HepG2 (cell line): ENCODE measurements around the gene LRRC45. TPM values are rescaled to one million over a fixed set of nuclear protein-coding genes. Genes with fewer than 3 reads are reported as not detected.

Experiments
- CBFB ChIP-seq: sonication (generic); formaldehyde crosslinking; IDR thresholded peaks from 2 replicates; pipeline ENCODE4 v1.4.0; 2020; ENCODE audit warnings: missing genetic modification reagents
- DPF2 ChIP-seq: sonication (generic); formaldehyde crosslinking; IDR thresholded peaks from 2 replicates; pipeline ENCODE4 v1.4.0; 2020; ENCODE audit warnings: mild to moderate bottlenecking, low read depth, missing genetic modification reagents, borderline replicate concordance
- EEA1 ChIP-seq: sonication (generic); formaldehyde crosslinking; IDR thresholded peaks from 2 replicates; pipeline ENCODE4 v1.5.1; 2020; ENCODE audit warnings: mild to moderate bottlenecking, missing genetic modification reagents, borderline replicate concordance
- GTF3A ChIP-seq: sonication (generic); formaldehyde crosslinking; conservative IDR thresholded peaks from 2 replicates; pipeline ENCODE4 v1.4.0; 2020; ENCODE audit warnings: mild to moderate bottlenecking, missing genetic modification reagents
- MEF2D ChIP-seq: sonication (generic); formaldehyde crosslinking; IDR thresholded peaks from 2 replicates; pipeline ENCODE4 v1.5.1; 2020; ENCODE audit warnings: mild to moderate bottlenecking, missing genetic modification reagents
- MTA1 ChIP-seq: sonication (generic); formaldehyde crosslinking; IDR thresholded peaks from 2 replicates; pipeline ENCODE4 v1.4.0; 2020; ENCODE audit warnings: missing genetic modification reagents, mild to moderate bottlenecking, borderline replicate concordance
- PAF1 ChIP-seq: IDR thresholded peaks from 2 replicates; pipeline ENCODE4 v1.6.1; 2016; ENCODE audit warnings: missing genetic modification reagents, missing compliant biosample characterization
- PHF21A ChIP-seq: sonication (generic); formaldehyde crosslinking; IDR thresholded peaks from 2 replicates; pipeline ENCODE4 v1.5.0; 2020; ENCODE audit warnings: mild to moderate bottlenecking, missing genetic modification reagents
- RBFOX2 ChIP-seq: fragments of 200-400 bp; formaldehyde crosslinking; IDR thresholded peaks from 2 replicates; pipeline ENCODE4 v1.6.1; 2017; ENCODE audit warnings: low read depth, mild to moderate bottlenecking, low read length
- RBM22 ChIP-seq: fragments of 200-400 bp; formaldehyde crosslinking; optimal IDR thresholded peaks from 2 replicates; pipeline ENCODE3; 2017; ENCODE audit warnings: mild to moderate bottlenecking, low read length, moderate library complexity
- SRY ChIP-seq: sonication (generic); formaldehyde crosslinking; IDR thresholded peaks from 2 replicates; pipeline ENCODE4 v1.8.0; 2022; ENCODE audit warnings: mild to moderate bottlenecking, missing genetic modification reagents
- TARDBP ChIP-seq: sonication (generic); formaldehyde crosslinking; IDR thresholded peaks from 2 replicates; pipeline ENCODE4 v1.8.0; 2022; ENCODE audit warnings: mild to moderate bottlenecking, missing genetic modification reagents
- TCF7 ChIP-seq: sonication (generic); IDR thresholded peaks from 2 replicates; pipeline ENCODE4 v1.6.1; 2016; ENCODE audit warnings: antibody characterized with exemption, low read depth
- ZBTB38 ChIP-seq: sonication (generic); formaldehyde crosslinking; IDR thresholded peaks from 2 replicates; pipeline ENCODE4 v1.5.1; 2020; ENCODE audit warnings: mild to moderate bottlenecking, missing genetic modification reagents
- ZNF543 ChIP-seq: sonication (generic); formaldehyde crosslinking; IDR thresholded peaks from 2 replicates; pipeline ENCODE4 v1.4.0; 2020; ENCODE audit warnings: mild to moderate bottlenecking, missing genetic modification reagents
- ZNF839 ChIP-seq: sonication (generic); formaldehyde crosslinking; IDR thresholded peaks from 2 replicates; pipeline ENCODE4 v1.4.0; 2020; ENCODE audit warnings: missing genetic modification reagents, mild to moderate bottlenecking, borderline replicate concordance
- ZSCAN21 ChIP-seq: sonication (generic); formaldehyde crosslinking; IDR thresholded peaks from 2 replicates; pipeline ENCODE4 v1.8.0; 2022; ENCODE audit warnings: mild to moderate bottlenecking, missing genetic modification reagents, moderate library complexity, borderline replicate concordance
- ZSCAN29 ChIP-seq: sonication (generic); formaldehyde crosslinking; conservative IDR thresholded peaks from 2 replicates; pipeline ENCODE4 v1.4.0; 2020; ENCODE audit warnings: mild to moderate bottlenecking, missing genetic modification reagents
- polyA plus RNA-seq, 8 experiments: library from polyadenylated mRNA; depleted of rRNA in 3 of 8; stranded (reverse) in 7 of 8; unstranded in 1 of 8; fragments of >200 nt; fragmentation: Illumina TruSeq in 4 of 8; extraction: Trizol in 4 of 8; gene quantifications; 2 replicates each; pipeline versions ENCODE4 v1.2.1 to v1.2.3, GENCODE V29; 2011 to 2016; ENCODE audit warnings: low read depth in 4 of 8, missing spikeins in 1 of 8, mixed read lengths in 1 of 8; ENCODE audit not compliant: insufficient read depth in 1 of 8
- total RNA-seq, 5 experiments: library from RNA; depleted of rRNA; stranded (reverse); fragments of >200 nt; fragmentation: Illumina TruSeq; extraction: Trizol; gene quantifications; 2 replicates each; pipeline ENCODE4 v1.2.3, GENCODE V29; 2016; ENCODE audit warnings: low read depth in 1 of 5
- TF ChIP-seq, protein P1 (sequence below): sonication (generic); formaldehyde crosslinking; IDR thresholded peaks from 2 replicates; pipeline ENCODE4 v1.8.1; 2023; ENCODE audit warnings: mild to moderate bottlenecking, inconsistent platforms, moderate library complexity, missing genetic modification reagents, borderline replicate concordance
- TF ChIP-seq, protein P2 (sequence below), 2 experiments: sonication (generic) in 1 of 2; formaldehyde crosslinking in 1 of 2; IDR thresholded peaks; 2 replicates each; pipeline versions ENCODE4 v1.6.1 to v1.9.0; 2014 to 2022; ENCODE audit warnings: antibody characterized with exemption in 1 of 2, borderline replicate concordance in 1 of 2, inconsistent platforms in 1 of 2, low read depth in 1 of 2, missing genetic modification reagents in 1 of 2
- TF ChIP-seq, protein P3 (sequence below): sonication (generic); formaldehyde crosslinking; IDR thresholded peaks from 2 replicates; pipeline ENCODE4 v1.4.0; 2020; ENCODE audit warnings: missing genetic modification reagents, borderline replicate concordance

LRRC45 gene
- total and polyA plus RNA-seq, 2 of the 13 experiments (the other 11 are each of a cell fraction or from before 2014, with no cell fraction given): 11.6 to 48.1 TPM

DNA sequence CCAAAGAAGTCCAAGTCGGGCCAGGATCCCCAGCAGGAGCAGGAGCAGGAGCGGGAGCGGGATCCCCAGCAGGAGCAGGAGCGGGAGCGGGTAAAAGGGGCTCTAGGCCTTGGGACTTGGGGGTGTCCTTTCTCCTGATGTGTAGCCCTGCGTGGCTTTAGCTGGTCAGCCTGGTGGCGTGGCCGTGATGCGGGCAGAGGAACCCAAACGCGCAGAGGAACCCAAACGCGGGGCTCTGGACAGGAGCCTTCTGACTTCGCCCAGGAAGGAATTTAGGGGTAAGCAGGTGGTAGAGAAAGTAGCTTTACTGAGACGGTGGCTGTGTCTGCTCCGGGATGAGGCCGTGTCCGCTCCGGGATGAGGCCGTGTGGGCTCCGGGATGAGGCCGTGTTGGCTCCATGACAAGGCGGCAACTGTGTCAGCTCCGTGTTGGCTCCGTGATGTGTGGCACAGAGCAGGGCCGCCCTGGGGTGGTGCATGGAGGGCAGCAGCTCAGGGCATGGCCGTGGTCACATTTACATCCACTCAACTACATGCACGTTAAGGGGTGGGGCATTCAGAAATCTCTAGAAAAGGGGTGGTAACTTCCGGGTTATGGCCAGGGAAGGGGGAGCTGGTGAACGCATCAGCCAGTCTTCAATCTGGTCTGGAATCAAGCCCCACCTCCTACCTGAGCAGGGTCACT, 26.2 kb upstream of the LRRC45 start (continued):
- TF ChIP-seq, protein P1, sequence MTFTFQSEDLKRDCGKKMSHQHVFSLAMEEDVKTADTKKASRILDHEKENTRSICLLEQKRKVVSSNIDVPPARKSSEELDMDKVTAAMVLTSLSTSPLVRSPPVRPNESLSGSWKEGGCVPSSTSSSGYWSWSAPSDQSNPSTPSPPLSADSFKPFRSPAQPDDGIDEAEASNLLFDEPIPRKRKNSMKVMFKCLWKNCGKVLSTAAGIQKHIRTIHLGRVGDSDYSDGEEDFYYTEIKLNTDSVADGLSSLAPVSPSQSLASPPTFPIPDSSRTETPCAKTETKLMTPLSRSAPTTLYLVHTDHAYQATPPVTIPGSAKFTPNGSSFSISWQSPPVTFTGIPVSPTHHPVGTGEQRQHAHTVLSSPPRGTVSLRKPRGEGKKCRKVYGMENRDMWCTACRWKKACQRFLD (CRISPR knock-in tag): peak; percentile 18; the same call in 1 of the 2 replicates
- TF ChIP-seq TCF7 (peak; percentile 35; the same call in 1 of the 2 replicates), RBM22 (peak; percentile 78), MTA1 (CRISPR knock-in tag) (peak; percentile 40; the same call in 1 of the 2 replicates), ZBTB38 (CRISPR knock-in tag) (peak; percentile 100), ZNF839 (no peak), PHF21A (CRISPR knock-in tag) (peak; percentile 19; the same call in 1 of the 2 replicates), ZNF543 (CRISPR knock-in tag) (0 out of 2 replicates have a peak, but pooled peaks have one; percentile 3), TARDBP (CRISPR knock-in tag) (0 out of 2 replicates have a peak, but pooled peaks have one; percentile 31), DPF2 (no peak), ZSCAN21 (CRISPR knock-in tag) (peak; percentile 79; the same call in 1 of the 2 replicates), GTF3A (no peak), RBFOX2 (peak; percentile 89), PAF1 (CRISPR knock-in tag) (peak; percentile 77; the same call in 1 of the 2 replicates), MEF2D (CRISPR knock-in tag) (peak; percentile 49; the same call in 1 of the 2 replicates), SRY (0 out of 2 replicates have a peak, but pooled peaks have one; percentile 17), CBFB (CRISPR knock-in tag) (0 out of 2 replicates have a peak, but pooled peaks have one; percentile 46), ZSCAN29 (CRISPR knock-in tag) (0 out of 2 replicates have a peak, but pooled peaks have one; percentile 38), EEA1 (no peak)
- TF ChIP-seq, protein P2, sequence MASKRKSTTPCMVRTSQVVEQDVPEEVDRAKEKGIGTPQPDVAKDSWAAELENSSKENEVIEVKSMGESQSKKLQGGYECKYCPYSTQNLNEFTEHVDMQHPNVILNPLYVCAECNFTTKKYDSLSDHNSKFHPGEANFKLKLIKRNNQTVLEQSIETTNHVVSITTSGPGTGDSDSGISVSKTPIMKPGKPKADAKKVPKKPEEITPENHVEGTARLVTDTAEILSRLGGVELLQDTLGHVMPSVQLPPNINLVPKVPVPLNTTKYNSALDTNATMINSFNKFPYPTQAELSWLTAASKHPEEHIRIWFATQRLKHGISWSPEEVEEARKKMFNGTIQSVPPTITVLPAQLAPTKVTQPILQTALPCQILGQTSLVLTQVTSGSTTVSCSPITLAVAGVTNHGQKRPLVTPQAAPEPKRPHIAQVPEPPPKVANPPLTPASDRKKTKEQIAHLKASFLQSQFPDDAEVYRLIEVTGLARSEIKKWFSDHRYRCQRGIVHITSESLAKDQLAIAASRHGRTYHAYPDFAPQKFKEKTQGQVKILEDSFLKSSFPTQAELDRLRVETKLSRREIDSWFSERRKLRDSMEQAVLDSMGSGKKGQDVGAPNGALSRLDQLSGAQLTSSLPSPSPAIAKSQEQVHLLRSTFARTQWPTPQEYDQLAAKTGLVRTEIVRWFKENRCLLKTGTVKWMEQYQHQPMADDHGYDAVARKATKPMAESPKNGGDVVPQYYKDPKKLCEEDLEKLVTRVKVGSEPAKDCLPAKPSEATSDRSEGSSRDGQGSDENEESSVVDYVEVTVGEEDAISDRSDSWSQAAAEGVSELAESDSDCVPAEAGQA (IDR thresholded peaks at IDR 0.05; ENCODE audit: low read depth): peak; percentile 61; the same call in 1 of the 2 replicates
- TF ChIP-seq, protein P2 (CRISPR knock-in tag; IDR thresholded peaks at IDR 0.05; ENCODE audit: borderline replicate concordance): no peak
- TF ChIP-seq, protein P3, sequence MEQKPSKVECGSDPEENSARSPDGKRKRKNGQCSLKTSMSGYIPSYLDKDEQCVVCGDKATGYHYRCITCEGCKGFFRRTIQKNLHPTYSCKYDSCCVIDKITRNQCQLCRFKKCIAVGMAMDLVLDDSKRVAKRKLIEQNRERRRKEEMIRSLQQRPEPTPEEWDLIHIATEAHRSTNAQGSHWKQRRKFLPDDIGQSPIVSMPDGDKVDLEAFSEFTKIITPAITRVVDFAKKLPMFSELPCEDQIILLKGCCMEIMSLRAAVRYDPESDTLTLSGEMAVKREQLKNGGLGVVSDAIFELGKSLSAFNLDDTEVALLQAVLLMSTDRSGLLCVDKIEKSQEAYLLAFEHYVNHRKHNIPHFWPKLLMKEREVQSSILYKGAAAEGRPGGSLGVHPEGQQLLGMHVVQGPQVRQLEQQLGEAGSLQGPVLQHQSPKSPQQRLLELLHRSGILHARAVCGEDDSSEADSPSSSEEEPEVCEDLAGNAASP (CRISPR knock-in tag): no peak
